IMR-90 (cell line): ENCODE results near the gene METTL27. TPM values are rescaled to one million over a fixed set of nuclear protein-coding genes. Genes with fewer than 3 reads are reported as not detected.
A peak's percentile ranks its signal among the peaks of the same experiment; 100 is the strongest.
"Not testable (repeated sequence)": the region's sequence is repeated elsewhere in the genome, so short reads cannot be mapped to it uniquely, and the experiment has no call there.

Experiments
- ATAC-seq: fragments of 200-7000 bp; cut with Tn5 transposase; 2 replicates; pipeline ENCODE4 v1.9.1; 2020; ENCODE audit warnings: low read depth, mild to moderate bottlenecking, moderate library complexity
- BruUV-seq: library from RNA; stranded (reverse); fragments of 400-500 nt; replicated peaks from 2 replicates; lab custom pipeline; 2021; lab: Mats Ljungman, UMichigan
- CTCF ChIA-PET: fragments of 300-600 bp; formaldehyde crosslinking; extraction: SDS; loops from one replicate; lab custom pipeline; 2021; ENCODE audit warnings: antibody characterized with exemption; lab: Yijun Ruan, JAX
- POLR2A ChIA-PET: fragments of 300-600 bp; sonication (Branson Sonifier 250); formaldehyde crosslinking; loops from one replicate; lab custom pipeline; 2022; ENCODE audit warnings: antibody characterized with exemption; ENCODE audit not compliant: unreplicated experiment; lab: Charles Lee
- DNase-seq: peaks from one replicate; pipeline ENCODE4 v3.0.0; 2013
- H2AFZ ChIP-seq: replicated peaks from 2 replicates; pipeline ENCODE3; 2013; ENCODE audit warnings: low read length, mild to moderate bottlenecking; ENCODE audit not compliant: poor library complexity
- H2AK5ac ChIP-seq: 2 replicates; pipeline ENCODE4 v1.6.1; 2013; ENCODE audit warnings: low read depth, low read length, inconsistent platforms
- H2AK9ac ChIP-seq: replicated peaks from 2 replicates; pipeline ENCODE3; 2013; ENCODE audit warnings: mild to moderate bottlenecking, low read depth, low read length, moderate library complexity; ENCODE audit not compliant: poor library complexity
- H2BK120ac ChIP-seq: 2 replicates; pipeline ENCODE4 v1.6.1; 2013; ENCODE audit warnings: low read depth, low read length, inconsistent platforms
- H2BK15ac ChIP-seq: 3 replicates; pipeline ENCODE4 v1.6.1; 2013; ENCODE audit warnings: low read depth, low read length, inconsistent platforms
- H2BK20ac ChIP-seq: 2 replicates; pipeline ENCODE4 v1.6.1; 2013; ENCODE audit warnings: low read depth, mild to moderate bottlenecking, inconsistent platforms, low read length, moderate library complexity
- H2BK5ac ChIP-seq: 2 replicates; pipeline ENCODE4 v1.6.1; 2013; ENCODE audit warnings: mild to moderate bottlenecking, low read depth, low read length, inconsistent platforms; ENCODE audit not compliant: poor library complexity, severe bottlenecking
- H3K14ac ChIP-seq: replicated peaks from 2 replicates; pipeline ENCODE4 v1.6.1; 2013; ENCODE audit warnings: low read depth, low read length, inconsistent platforms
- H3K18ac ChIP-seq: 2 replicates; pipeline ENCODE4 v1.6.1; 2013; ENCODE audit warnings: low read depth, low read length, control low read depth
- H3K23ac ChIP-seq: 2 replicates; pipeline ENCODE4 v1.6.1; 2013; ENCODE audit warnings: low read depth, low read length, inconsistent platforms
- H3K27ac ChIP-seq: 2 replicates; pipeline ENCODE4 v1.5.1; 2013; ENCODE audit warnings: mild to moderate bottlenecking, control low read depth, low read length; ENCODE audit not compliant: insufficient read depth
- H3K27me3 ChIP-seq: 2 replicates; pipeline ENCODE4 v1.6.1; 2013; ENCODE audit warnings: low read length; ENCODE audit not compliant: control insufficient read depth, insufficient read depth
- H3K36me3 ChIP-seq: 2 replicates; pipeline ENCODE4 v1.6.1; 2013; ENCODE audit warnings: low read length, mixed read lengths; ENCODE audit not compliant: control insufficient read depth, insufficient read depth
- H3K4ac ChIP-seq: 2 replicates; pipeline ENCODE4 v1.6.1; 2013; ENCODE audit warnings: low read depth, low read length, inconsistent platforms
- H3K4me1 ChIP-seq: 2 replicates; pipeline ENCODE4 v1.6.1; 2013; ENCODE audit warnings: low read length, mixed read lengths; ENCODE audit not compliant: control insufficient read depth, insufficient read depth
- H3K4me2 ChIP-seq: 2 replicates; pipeline ENCODE4 v1.6.1; 2013; ENCODE audit warnings: low read depth, mild to moderate bottlenecking, control low read depth, low read length, moderate library complexity
- H3K4me3 ChIP-seq: 2 replicates; pipeline ENCODE4 v1.5.1; 2013; ENCODE audit warnings: low read depth, mild to moderate bottlenecking, control low read depth, low read length, moderate library complexity; ENCODE audit not compliant: insufficient read depth
- H3K56ac ChIP-seq: 2 replicates; pipeline ENCODE4 v1.6.1; 2013; ENCODE audit warnings: low read length, inconsistent platforms; ENCODE audit not compliant: insufficient read depth; ENCODE audit errors: extremely low read depth
- H3K79me1 ChIP-seq, 2 experiments: 2 replicates each; pipeline ENCODE4 v1.6.1; 2013; ENCODE audit warnings: low read length in 2 of 2, inconsistent platforms in 1 of 2, low read depth in 1 of 2
- H3K9ac ChIP-seq: 2 replicates; pipeline ENCODE4 v1.6.1; 2013; ENCODE audit warnings: low read depth, low read length, control low read depth
- H3K9me1 ChIP-seq: 2 replicates; pipeline ENCODE4 v1.6.1; 2013; ENCODE audit warnings: low read length, inconsistent platforms; ENCODE audit not compliant: insufficient read depth
- H3K9me3 ChIP-seq: 2 replicates; pipeline ENCODE4 v1.6.1; 2013; ENCODE audit warnings: low read length; ENCODE audit not compliant: control insufficient read depth, insufficient read depth
- H4K20me1 ChIP-seq: 2 replicates; pipeline ENCODE4 v1.6.1; 2013; ENCODE audit warnings: low read length, inconsistent platforms; ENCODE audit not compliant: insufficient read depth
- H4K5ac ChIP-seq: 2 replicates; pipeline ENCODE4 v1.6.1; 2013; ENCODE audit warnings: mild to moderate bottlenecking, low read depth, low read length, control low read depth
- H4K8ac ChIP-seq, 2 experiments: 2 replicates each; pipeline ENCODE4 v1.6.1; 2013; ENCODE audit warnings: low read depth in 2 of 2, low read length in 2 of 2, control low read depth in 1 of 2, inconsistent platforms in 1 of 2
- H4K91ac ChIP-seq: 2 replicates; pipeline ENCODE4 v1.6.1; 2013; ENCODE audit warnings: low read depth, low read length, inconsistent platforms; ENCODE audit not compliant: insufficient read depth
- WGBS, 2 experiments: methylation state at CpG; one replicate each; pipeline versions ENCODE4 v1.1.5 to v1.1.7; 2013; ENCODE audit warnings: missing lambda C conversion rate in 2 of 2; ENCODE audit not compliant: insufficient read length in 1 of 2; ENCODE audit errors: extremely low coverage in 2 of 2; 5-methylcytosine and 5-hydroxymethylcytosine counted together
- dilution Hi-C: fragments of 300-500 bp; cut with HindIII; formaldehyde crosslinking; loops from one replicate; pipeline ENCODE4 v1.14.3; 2018; ENCODE audit warnings: low sequenced_read_pairs; ENCODE audit not compliant: unreplicated experiment
- in situ Hi-C: fragments of 300-500 bp; cut with MboI; formaldehyde crosslinking; loops from 3 replicates; pipeline ENCODE4 v1.14.3; 2019; ENCODE audit warnings: low sequenced_read_pairs, inconsistent platforms, mixed read lengths
- intact Hi-C: fragments of 100-400 bp; cut with micrococcal nuclease; formaldehyde crosslinking; loops from 2 replicates; pipeline ENCODE4 v1.10.0; 2022
- polyA plus RNA-seq, 3 experiments: library from polyadenylated mRNA; depleted of rRNA; stranded (reverse); fragments of >200 nt; gene quantifications; 2 replicates each; pipeline ENCODE4 v1.2.3, GENCODE V29; 2012; ENCODE audit warnings: low replicate concordance in 1 of 3
- total RNA-seq: library from RNA; depleted of rRNA; stranded (reverse); fragments of >200 nt; gene quantifications from 2 replicates; pipeline ENCODE4 v1.2.3, GENCODE V29; 2012

Gene METTL27
- total and polyA plus RNA-seq, 2 of the 4 experiments (the other 2 are of a cell fraction) = 2.3 to 4.3 TPM

GRCh38 chr7:73821597-73822285, 20.6 kb downstream of the METTL27 start:
- H3K27me3 ChIP-seq, H3K23ac ChIP-seq, H3K9ac ChIP-seq, H3K4me1 ChIP-seq, H3K18ac ChIP-seq, H3K9me3 ChIP-seq, H4K20me1 ChIP-seq, H3K27ac ChIP-seq, intact Hi-C loops, H3K4me3 ChIP-seq, POLR2A ChIA-PET, in situ Hi-C loops, DNase-seq, H3K36me3 ChIP-seq, ATAC-seq, H3K4me2 ChIP-seq, dilution Hi-C loops, BruUV-seq, H3K79me1 ChIP-seq, H3K56ac ChIP-seq: not testable (repeated sequence)
- CTCF ChIA-PET = interaction anchor here (2.8 kb wide), 1 partner anchor 10 kb away, joined by 10 read pairs; no protein-coding TSS in a partner anchor
- peak overlapping the region; percentile 92 for H2AK9ac ChIP-seq
- peak overlapping the region; percentile 86 for H2AFZ ChIP-seq
- H4K91ac ChIP-seq = peak overlapping the region; percentile 44
- H3K4ac ChIP-seq = peak overlapping the region; percentile 63
- peak overlapping the region; percentile 83 for H2AK5ac ChIP-seq
- peak overlapping the region; percentile 63 for H2BK5ac ChIP-seq
- H2BK15ac ChIP-seq = peak overlapping the region; percentile 15; the same call in 2 of the 3 replicates
- peak overlapping the region; percentile 58; the same call in 1 of the 2 replicates for H3K14ac ChIP-seq
- peak overlapping the region; percentile 32; the same call in 1 of the 2 replicates for H4K5ac ChIP-seq
- peak overlapping the region; percentile 93 for H2BK120ac ChIP-seq
- peak overlapping the region; percentile 81 for H2BK20ac ChIP-seq
- H3K9me1 ChIP-seq = peaks cover 18% of the 10 kb centered on the region
- 100% methylated on average over 2 of the region's 14 CpGs; no CpG with 5 or more reads in 1 of the 2 experiments for WGBS, 2 experiments
- H4K8ac ChIP-seq = peak overlapping the region; percentile 37 to 75; a peak in 2 of 4 replicates
